HG02588 (cell line): Measurements from ENCODE around the gene CEBPG.

Experiments used
- ATAC-seq: cut with Tn5 transposase; IDR thresholded peaks from one replicate; pipeline ENCODE4 v1.9.1; 2021; ENCODE audit warnings: mild to moderate bottlenecking, moderate library complexity; ENCODE audit not compliant: unreplicated experiment

CEBPG gene

GRCh38 chr19:33350538-33351309 lies 22.8 kb upstream of the CEBPG start:
- ATAC-seq: no peak

- no peak for ATAC-seq
These were observed 18.0 kb upstream of the CEBPG start for GRCh38 chr19:33355535-33355934.

DNA sequence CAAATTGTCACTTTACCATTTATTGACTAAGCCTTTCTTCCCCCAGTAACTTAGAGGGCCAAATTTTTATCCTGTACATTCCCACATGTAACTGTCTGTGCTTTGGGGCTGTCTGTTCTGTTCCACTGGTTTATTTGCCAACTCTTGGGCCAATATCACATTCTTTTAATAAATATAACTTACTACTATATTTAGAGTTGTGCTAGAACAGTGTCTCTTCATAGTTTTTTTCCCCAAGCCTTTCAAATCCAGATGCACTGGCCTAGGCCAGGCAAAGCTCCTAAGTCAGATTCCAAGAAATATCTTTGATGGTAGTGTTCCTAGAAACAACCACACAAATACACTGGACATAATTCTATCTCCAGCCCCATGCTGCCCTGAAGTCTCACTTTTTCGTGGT lies 16.0 kb upstream of the CEBPG start:
- no peak for ATAC-seq

DNA sequence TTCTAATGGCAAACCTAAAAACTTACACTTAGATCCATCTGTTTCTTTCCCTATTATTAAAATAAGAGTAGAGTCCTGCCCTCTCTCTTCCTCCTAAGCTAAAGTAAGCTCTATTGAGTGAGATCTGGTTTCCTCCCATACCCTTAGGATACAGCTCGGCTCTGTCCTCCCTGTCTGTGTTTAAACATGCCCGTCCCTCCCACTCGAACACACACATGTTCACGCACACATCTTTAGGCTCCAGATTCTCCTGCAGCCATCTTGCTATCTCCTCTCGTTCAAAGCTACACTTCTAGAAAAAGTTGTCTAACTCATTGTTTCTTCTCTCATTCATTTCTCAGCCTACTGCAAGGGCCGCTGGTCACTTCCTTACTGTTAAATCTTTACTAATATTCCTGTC lies 15.1 kb upstream of the CEBPG start:
- no peak for ATAC-seq

GRCh38 chr19:33359581-33359980 lies 13.9 kb upstream of the CEBPG start:
- ATAC-seq: no peak

DNA sequence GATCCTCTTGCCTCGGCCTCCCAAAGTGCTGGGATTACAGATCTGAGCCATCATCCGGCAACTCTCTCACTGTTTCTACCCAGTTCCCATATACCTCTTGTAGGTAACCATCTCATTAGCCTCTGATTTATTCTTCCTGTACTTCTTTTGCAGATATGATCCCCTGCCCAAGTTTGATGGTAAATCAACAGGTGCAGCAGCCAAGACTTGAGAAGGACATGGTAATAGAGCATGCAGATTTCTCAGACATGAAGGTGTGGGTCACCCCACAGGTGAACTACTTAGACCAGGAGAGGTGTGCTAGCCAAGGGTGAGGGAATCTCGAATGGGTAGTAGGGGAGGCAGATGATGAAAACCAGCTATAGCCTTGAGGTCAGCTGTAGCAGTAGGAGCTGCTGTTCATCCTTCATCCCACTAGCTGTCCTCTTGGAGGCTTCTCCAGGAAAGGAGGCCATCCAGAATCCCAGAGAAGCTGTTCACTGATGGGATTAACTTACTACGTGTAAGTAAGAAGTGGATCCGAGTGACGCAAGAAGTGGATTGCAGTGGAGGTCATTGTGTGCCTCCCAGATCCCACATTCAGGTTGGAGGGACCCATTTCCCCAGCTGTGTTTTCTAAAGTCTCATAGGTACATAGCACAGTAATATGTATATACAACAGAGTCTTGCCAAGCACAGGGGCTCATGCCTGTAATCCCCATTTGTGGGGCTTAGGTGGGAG lies 10.8 kb upstream of the CEBPG start:
- ATAC-seq: no peak

- ATAC-seq: no peak
These were observed 10.0 kb upstream of the CEBPG start for GRCh38 chr19:33363476-33363875.

- ATAC-seq: no peak
These were observed 7.8 kb upstream of the CEBPG start for GRCh38 chr19:33365691-33366090.

- ATAC-seq: no peak
These were observed 7.4 kb upstream of the CEBPG start for GRCh38 chr19:33366127-33366526.

GRCh38 chr19:33366897-33367296 lies 6.6 kb upstream of the CEBPG start:
- ATAC-seq: no peak

DNA sequence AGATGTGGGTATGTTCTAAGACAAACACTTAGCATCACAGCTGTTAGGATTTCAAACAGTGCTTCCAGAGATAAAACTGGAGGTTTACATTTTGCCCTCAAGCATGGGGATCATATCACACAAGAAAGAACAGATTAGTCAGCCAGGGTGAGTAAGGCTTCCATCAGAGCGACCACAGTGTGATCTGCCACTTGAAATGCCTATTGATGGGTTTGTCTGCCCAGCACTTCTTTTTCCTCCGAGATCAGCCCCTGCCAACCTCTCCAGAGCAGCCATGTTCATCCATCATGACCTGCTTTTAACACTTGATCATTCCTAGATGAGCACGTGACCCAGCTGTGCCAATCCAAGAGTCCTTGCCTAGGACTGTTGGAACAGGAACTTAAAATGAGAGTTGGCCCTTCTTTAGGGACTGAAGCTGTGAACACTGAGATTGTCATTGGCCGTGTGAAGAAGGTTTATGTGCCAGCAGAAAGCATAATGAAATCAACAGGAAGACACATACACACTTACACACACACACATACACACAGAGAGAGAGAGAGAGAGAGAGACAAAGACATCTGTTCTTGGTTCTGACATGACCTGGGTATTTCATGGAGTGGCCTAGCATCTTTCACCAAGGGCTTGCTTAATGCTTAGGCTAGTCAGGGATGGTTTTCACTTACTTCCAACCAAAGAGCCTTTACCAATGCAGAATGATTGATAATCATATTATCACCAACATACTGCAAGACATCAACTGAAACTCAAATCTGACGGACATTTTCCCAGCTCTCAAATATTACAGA lies 5.2 kb upstream of the CEBPG start:
- no peak for ATAC-seq

DNA sequence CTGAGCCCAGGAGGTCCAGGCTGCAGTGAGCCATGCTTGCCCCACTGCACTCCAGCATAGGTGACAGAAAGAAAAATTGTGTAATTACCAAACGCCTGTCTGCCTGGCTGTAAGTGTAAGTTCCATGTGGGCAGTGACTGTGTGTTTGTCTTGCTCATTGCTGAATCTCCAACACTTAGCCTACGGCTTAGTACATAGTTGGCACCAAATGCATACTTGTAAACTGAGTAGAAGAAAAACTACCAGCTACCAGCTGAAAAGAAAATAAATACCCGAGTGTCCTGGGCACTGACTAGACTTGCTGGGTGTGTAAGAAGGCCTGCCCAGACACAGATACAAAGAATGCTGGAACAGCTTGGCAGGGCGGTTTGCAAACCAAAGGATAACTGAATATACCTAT lies 2.7 kb upstream of the CEBPG start:
- ATAC-seq: no peak

DNA sequence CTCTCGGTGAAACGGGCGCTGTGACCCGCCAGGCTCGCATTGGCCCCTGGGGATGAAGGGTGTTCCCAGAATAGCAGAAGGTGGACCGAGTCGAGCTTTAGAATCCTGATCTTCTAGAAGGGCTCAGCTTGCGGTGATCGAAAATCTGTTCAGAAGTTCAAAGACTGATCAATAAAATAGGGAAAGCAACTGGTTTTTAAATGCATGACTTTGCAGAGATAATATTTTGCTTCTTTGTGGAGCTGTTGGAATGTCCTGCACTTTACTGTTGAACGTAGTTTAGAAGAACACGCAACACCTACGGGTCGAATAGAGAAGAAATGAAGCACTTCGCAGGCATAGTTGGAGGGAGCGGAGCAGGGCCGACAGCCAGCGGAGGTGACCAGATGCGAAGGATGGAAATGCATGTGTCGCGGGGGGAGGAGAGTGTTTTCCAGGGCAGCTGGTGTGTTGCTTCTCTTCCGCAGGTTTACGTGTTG lies 766 bp downstream of the CEBPG start:
- no peak for ATAC-seq

DNA sequence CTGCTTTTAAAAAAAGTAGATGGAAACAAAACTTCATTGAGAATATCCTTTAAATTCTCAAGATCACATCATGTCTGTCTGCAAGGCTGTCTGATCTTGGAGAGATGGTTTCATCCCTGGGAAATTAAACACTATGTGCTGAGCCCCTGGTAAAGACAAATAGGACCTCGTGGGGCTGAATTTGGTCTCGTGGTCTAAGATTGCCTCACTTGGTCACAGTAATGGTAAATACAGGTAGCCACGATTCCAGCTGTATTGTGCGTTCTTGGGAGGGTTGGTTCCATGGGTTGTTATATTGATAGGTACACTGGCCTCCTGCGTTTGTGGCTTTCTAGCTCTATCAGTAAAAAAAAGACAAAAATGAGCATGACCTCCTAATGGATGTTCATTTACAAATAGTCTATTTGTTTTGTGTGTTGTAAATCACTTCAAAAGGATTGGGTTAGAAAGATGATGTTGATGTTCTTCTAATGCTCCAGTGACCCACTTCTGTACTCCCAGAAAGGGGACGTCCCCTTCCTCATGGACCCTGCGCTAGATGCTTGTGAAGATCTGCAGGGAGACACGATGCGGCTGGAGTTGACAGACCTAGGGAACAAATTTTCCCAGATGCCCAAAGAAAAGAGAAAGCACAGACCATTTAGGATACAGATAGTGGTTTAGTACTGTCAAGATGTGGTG lies 1.8 kb downstream of the CEBPG start:
- ATAC-seq: no peak

- no peak for ATAC-seq
These were observed 2.3 kb downstream of the CEBPG start for GRCh38 chr19:33375837-33376159.

- no peak for ATAC-seq
These were observed 2.9 kb downstream of the CEBPG start for GRCh38 chr19:33376423-33376822.

DNA sequence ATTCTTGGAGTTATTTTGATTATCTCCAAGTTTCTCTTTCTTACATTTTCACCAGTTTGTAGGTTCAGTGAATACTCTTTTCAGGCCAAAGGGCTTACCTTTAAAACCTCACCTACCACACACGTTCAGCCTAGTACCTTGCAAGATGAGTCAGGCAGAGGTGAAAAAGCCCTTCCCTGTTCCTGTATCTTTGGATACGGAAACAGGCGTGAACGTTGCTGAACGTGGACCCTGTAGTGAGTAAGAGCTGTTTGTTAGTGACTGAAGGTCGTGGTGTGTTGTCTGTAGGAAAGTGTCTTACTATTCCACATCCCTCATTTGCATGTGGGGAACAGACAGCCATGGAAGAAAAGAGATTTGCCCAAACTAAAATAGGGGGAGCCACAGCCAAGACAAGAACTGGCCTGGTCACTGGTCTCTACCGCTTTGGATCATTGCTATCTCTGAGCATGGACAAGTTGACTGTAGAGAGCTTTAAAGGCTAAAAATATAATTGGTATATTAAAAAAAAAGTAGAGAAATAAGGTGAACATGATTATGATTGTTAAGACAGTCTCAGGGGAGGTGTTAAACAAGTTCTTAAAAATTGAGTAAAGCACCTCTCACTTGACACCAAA lies 3.5 kb downstream of the CEBPG start:
- ATAC-seq: no peak

DNA sequence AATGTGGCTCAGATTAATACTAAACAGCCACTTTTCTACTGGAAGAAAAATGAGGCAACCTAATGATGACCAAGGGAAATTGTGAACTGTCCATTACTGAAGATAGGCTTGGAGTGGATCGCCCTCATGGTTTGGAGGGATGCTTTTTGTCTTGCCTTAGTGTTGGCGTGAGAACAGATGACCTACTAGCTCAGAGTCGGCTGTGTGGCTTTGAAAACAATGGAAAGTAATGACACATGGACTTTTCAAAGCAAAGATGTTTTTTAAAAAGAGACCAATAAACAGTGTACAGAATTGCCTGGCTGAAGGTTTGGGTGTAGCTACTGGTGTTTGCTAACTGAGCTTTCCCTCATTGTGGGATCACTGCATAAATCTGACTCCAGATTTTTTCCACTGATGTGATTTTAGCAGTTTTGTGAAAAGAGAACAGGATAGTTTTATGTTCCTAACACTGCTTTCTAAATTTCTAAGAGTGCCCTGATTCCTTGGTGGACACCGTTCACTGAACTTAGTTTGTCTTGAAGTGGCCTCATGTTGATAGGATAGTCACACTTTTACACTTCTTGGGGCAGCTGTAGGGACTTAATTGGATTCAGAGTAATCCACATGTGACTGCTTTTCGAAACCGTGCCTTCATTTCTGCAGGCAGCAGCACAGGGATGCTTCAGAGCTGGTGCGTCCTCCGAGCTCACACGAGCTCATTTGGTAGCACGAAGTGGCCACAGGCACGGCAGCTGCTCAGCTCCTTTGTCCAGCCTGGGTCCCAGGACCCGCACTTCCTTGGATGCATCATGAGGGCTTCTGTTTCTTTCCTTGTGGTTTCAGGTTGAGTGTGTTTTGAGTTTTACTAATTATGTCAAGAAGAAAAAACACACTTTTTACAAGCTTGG lies 4.3 kb downstream of the CEBPG start:
- ATAC-seq: no peak

DNA sequence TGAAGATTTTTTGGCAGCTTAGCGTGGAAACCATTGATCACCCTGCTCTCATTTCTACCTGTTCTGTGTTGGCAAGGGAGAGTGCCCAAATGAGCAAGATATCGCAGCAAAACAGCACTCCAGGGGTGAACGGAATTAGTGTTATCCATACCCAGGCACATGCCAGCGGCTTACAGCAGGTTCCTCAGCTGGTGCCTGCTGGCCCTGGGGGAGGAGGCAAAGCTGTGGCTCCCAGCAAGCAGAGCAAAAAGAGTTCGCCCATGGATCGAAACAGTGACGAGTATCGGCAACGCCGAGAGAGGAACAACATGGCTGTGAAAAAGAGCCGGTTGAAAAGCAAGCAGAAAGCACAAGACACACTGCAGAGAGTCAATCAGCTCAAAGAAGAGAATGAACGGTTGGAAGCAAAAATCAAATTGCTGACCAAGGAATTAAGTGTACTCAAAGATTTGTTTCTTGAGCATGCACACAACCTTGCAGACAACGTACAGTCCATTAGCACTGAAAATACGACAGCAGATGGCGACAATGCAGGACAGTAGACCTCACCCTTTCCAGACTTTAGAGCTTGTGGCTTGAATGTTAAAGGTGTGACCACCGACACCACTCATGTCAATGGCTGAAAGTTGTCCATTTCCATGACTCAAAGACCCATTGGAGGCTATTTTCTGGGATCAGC lies 5.8 kb downstream of the CEBPG start:
- ATAC-seq: no peak
